Mesothelial cell of epicardium (in vitro differentiated cells): ENCODE measurements around the gene C5orf47. TPM values are rescaled to one million over a fixed set of nuclear protein-coding genes. Genes with fewer than 3 reads are reported as not detected.
"Not testable (repeated sequence)": the region's sequence is repeated elsewhere in the genome, so short reads cannot be mapped to it uniquely, and the experiment has no call there.

ENCODE experiments used
- DNase-seq, 2 experiments: peaks; one replicate each; pipeline ENCODE4 v3.0.0; 2021; ENCODE audit warnings: low spot score in 2 of 2; ENCODE audit not compliant: unreplicated experiment in 2 of 2
- H3K27ac Mint-ChIP-seq: 2 replicates; pipeline ENCODE4 v1.8.0; 2021; ENCODE audit warnings: mixed read lengths
- H3K27me3 Mint-ChIP-seq: 2 replicates; pipeline ENCODE4 v1.8.0; 2021; ENCODE audit warnings: low read depth, mixed read lengths
- H3K36me3 Mint-ChIP-seq: 2 replicates; pipeline ENCODE4 v1.8.0; 2021; ENCODE audit warnings: mixed read lengths
- H3K4me1 Mint-ChIP-seq: 2 replicates; pipeline ENCODE4 v1.8.0; 2021; ENCODE audit warnings: mixed read lengths
- H3K4me3 Mint-ChIP-seq: 2 replicates; pipeline ENCODE4 v1.8.0; 2021; ENCODE audit warnings: mild to moderate bottlenecking, moderate library complexity, mixed read lengths
- H3K9me3 Mint-ChIP-seq: 2 replicates; pipeline ENCODE4 v1.8.0; 2021; ENCODE audit warnings: mixed read lengths
- CTCF ChIP-seq: fragments of 200-600 bp; sonication (generic); IDR thresholded peaks from one replicate; pipeline ENCODE4 v1.5.0; 2021; ENCODE audit warnings: antibody characterized with exemption; ENCODE audit not compliant: unreplicated experiment
- total RNA-seq: library from RNA; stranded (reverse); gene quantifications from 3 replicates; pipeline ENCODE4 v1.2.1, GENCODE V29; 2021

The C5orf47 gene
- total RNA-seq, 1 donor from 2014 or later: not detected

- not testable (repeated sequence) for H3K27ac Mint-ChIP-seq, H3K4me1 Mint-ChIP-seq, H3K9me3 Mint-ChIP-seq, DNase-seq, H3K36me3 Mint-ChIP-seq
- Mint-ChIP-seq H3K27me3 (peaks cover 14% of the 10 kb centered on the region), H3K4me3 (peak overlapping the region; percentile 67)
- TF ChIP-seq CTCF: peak; percentile 52
Observed at GRCh38 chr5:174020069-174020927, 31.3 kb downstream of the C5orf47 start.

DNA sequence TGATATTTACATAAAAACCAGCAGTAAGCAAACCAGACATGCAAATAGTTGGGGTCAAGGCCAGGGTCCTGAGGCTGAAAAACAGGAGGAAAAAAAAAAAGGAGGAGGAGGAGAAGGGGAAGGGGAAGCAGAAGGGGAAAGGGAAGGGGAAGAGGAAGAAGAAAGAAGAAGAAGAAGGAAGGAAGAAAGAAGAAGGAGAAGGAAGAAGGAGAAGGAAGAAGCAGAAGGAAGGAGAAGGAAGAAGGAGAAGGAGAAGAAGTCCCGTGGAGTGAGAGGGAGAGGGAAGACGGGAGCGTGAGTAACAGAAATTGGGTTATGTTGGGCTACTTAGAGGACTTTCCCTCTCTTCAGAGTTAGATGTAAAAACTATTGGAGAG is 31.9 kb downstream of the C5orf47 start:
- H3K36me3 Mint-ChIP-seq: no peaks in the 10 kb centered on the region
- H3K4me1 Mint-ChIP-seq: peaks cover 2% of the 10 kb centered on the region

DNA sequence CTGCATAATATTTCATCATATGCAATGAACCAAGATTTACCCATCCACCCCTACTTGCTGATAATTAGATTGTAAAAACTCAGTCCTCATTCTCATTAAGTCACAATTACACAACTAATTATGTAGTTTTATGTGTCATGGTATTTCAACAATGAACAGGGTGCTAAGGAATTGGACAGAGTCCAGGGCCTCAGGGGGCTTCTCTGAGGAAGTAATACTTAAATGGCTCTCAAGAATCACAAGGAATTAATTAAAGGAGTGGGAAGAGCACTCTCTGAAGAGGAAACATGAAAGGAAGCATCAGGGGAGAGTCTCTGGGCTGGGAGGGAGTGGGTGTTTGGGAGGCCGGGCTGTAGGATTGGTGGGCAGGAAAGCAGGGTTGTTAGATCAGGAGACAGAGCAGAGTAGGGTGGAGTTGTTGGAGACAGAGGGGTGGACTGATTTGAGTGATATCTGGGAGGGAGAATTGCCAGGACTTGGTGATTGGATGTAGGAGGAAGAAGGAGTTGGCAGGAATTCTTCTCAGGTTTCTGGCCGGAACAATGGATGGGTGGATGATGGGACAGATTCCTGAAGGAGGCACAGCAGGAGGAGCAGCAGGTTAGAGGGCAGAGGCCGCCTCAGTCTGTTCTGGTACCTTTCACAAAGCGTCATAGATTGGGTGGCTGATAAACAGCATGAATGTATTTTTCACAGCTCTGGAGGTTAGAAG is 33.6 kb downstream of the C5orf47 start:
- DNase-seq: no peak
- H3K27ac Mint-ChIP-seq: no peak overlapping the region
- no peak overlapping the region for H3K4me3 Mint-ChIP-seq
- H3K36me3 Mint-ChIP-seq: no peaks in the 10 kb centered on the region
- no peak for TF ChIP-seq CTCF
- H3K27me3 Mint-ChIP-seq: peaks cover 31% of the 10 kb centered on the region
- H3K4me1 Mint-ChIP-seq: peaks cover 2% of the 10 kb centered on the region
- H3K9me3 Mint-ChIP-seq: peaks cover 8% of the 10 kb centered on the region

More for the DNA sequence above, 31.9 kb downstream of the C5orf47 start:
- no peak for DNase-seq
- H3K27ac Mint-ChIP-seq: no peak overlapping the region
- TF ChIP-seq CTCF: no peak
- H3K4me3 Mint-ChIP-seq: no peak overlapping the region
- H3K9me3 Mint-ChIP-seq: peaks cover 8% of the 10 kb centered on the region
- H3K27me3 Mint-ChIP-seq: peaks cover 18% of the 10 kb centered on the region

- Mint-ChIP-seq H3K27ac (no peak overlapping the region), H3K27me3 (peaks cover 56% of the 10 kb centered on the region), H3K36me3 (no peaks in the 10 kb centered on the region), H3K9me3 (peaks cover 27% of the 10 kb centered on the region), H3K4me1 (no peaks in the 10 kb centered on the region), H3K4me3 (no peak overlapping the region)
- no peak for TF ChIP-seq CTCF
- DNase-seq: no peak
Observed at GRCh38 chr5:174030286-174030685, 41.3 kb downstream of the C5orf47 start.

DNA sequence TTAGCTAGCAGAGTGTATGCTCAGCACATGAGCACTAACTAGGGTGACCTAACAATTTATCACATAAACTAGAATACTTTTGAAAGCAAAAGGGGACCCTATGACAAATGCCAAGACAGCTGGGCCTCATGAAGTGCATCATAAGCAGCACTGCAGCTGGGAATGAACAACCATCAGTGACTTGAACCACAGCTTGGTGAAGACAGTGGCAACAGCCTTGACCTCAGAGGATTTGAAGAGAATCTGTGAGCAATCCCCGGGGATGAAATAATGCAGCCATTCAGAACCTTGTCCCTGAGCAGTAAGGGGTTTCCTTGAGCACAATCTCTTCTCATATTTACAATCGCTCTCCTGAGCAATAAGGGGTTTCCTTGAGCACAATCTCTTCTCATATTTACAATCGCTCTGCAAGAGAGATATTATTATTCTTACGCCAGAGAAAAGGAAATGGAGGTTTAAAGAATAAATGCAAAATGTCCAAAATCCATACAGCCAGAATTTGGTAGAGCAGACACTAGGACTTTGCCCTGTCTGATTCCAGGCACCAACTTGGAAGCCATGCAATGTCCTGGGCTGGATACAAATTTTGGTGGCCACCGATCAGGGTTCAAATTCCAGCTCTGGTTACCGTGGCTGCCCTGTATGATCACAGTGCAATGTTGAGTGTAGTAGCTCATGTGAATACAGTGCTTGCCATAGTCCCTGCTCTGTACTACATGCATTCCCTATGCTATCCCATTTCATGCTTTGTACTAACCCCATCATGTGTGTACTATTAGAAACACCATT is 55.7 kb downstream of the C5orf47 start:
- no peak for TF ChIP-seq CTCF
- Mint-ChIP-seq H3K9me3 (no peaks in the 10 kb centered on the region), H3K4me1 (no peaks in the 10 kb centered on the region), H3K4me3 (no peak overlapping the region), H3K27ac (no peak overlapping the region), H3K36me3 (no peaks in the 10 kb centered on the region), H3K27me3 (peaks cover 61% of the 10 kb centered on the region)
- no peak for DNase-seq
